GM12878 (cell line): ENCODE measurements around the gene IL17B. TPM values are rescaled to one million over a fixed set of nuclear protein-coding genes. Genes with fewer than 3 reads are reported as not detected.
A peak's percentile ranks its signal among the peaks of the same experiment; 100 is the strongest.

Experiments used
- ATF7 ChIP-seq: fragments of 450-650 bp; IDR thresholded peaks from 2 replicates; pipeline ENCODE4 v1.6.1; 2016; ENCODE audit warnings: low read depth, mild to moderate bottlenecking
- EP300 ChIP-seq, 2 experiments: fragments of 150-350 bp in 1 of 2; IDR thresholded peaks; 2 replicates each; pipeline ENCODE4 v1.6.1; 2011 to 2012; ENCODE audit warnings: low read depth in 2 of 2, low read length in 2 of 2, borderline replicate concordance in 1 of 2, improper control_type of control experiment in 1 of 2, inconsistent platforms in 1 of 2; ENCODE audit not compliant: control insufficient read depth in 1 of 2
- JUNB ChIP-seq: IDR thresholded peaks from 2 replicates; pipeline ENCODE4 v1.6.1; 2016; ENCODE audit warnings: antibody characterized with exemption, mild to moderate bottlenecking
- NFYA ChIP-seq: IDR thresholded peaks from 2 replicates; pipeline ENCODE4 v1.6.1; 2011; ENCODE audit warnings: low read depth, mild to moderate bottlenecking, low read length, improper control_type of control experiment, borderline replicate concordance
- NFYB ChIP-seq: IDR thresholded peaks from 2 replicates; pipeline ENCODE4 v1.6.1; 2011; ENCODE audit warnings: low read depth, mild to moderate bottlenecking, low read length, improper control_type of control experiment, moderate library complexity; ENCODE audit not compliant: insufficient read depth
- NR2F1 ChIP-seq: fragments of 450-650 bp; conservative IDR thresholded peaks from 2 replicates; pipeline ENCODE4 v1.6.1; 2017; ENCODE audit warnings: mild to moderate bottlenecking
- RCOR1 ChIP-seq: conservative IDR thresholded peaks from 2 replicates; pipeline ENCODE4 v1.6.1; 2012; ENCODE audit warnings: low read depth, low read length, improper control_type of control experiment
- SIN3A ChIP-seq: IDR thresholded peaks from 2 replicates; pipeline ENCODE4 v1.6.1; 2012; ENCODE audit warnings: low read depth, low read length, improper control_type of control experiment
- SMC3 ChIP-seq: IDR thresholded peaks from 2 replicates; pipeline ENCODE4 v1.6.1; 2011; ENCODE audit warnings: low read length, improper control_type of control experiment, borderline replicate concordance
- SP1 ChIP-seq: IDR thresholded peaks from one replicate; pipeline ENCODE4 v1.6.1; 2011; ENCODE audit warnings: low read depth, low read length
- ZBED1 ChIP-seq: IDR thresholded peaks from 2 replicates; pipeline ENCODE4 v1.6.1; 2016; ENCODE audit warnings: borderline replicate concordance
- polyA plus RNA-seq, 11 experiments: library from polyadenylated mRNA; depleted of rRNA in 4 of 11; unstranded in 6 of 11; stranded (reverse) in 5 of 11; fragments of >200 nt; fragmentation: Nextera tagmentation in 4 of 11; fragmentation: Illumina TruSeq in 1 of 11; extraction: Ambion mirVana in 4 of 11; extraction: Trizol in 1 of 11; gene quantifications; 1 replicate in 1 of 11; 2 replicates in 10 of 11; pipeline versions ENCODE4 v1.2.1 to v1.2.3, GENCODE V29; 2011 to 2016; ENCODE audit warnings: inconsistent platforms in 2 of 11, missing spikeins in 2 of 11, low read depth in 1 of 11
- total RNA-seq, 4 experiments: library from RNA; depleted of rRNA in 3 of 4; stranded (reverse); fragments of >200 nt in 3 of 4; fragmentation: Illumina TruSeq in 1 of 4; extraction: Trizol in 1 of 4; gene quantifications; 2 replicates each; pipeline versions ENCODE4 v1.2.1 to v1.2.3, GENCODE V29; 2013 to 2021
- TF ChIP-seq, protein P1 (sequence below): fragments of 450-650 bp; IDR thresholded peaks from 2 replicates; pipeline ENCODE4 v1.6.1; 2017; ENCODE audit warnings: mild to moderate bottlenecking
- TF ChIP-seq, protein P2 (sequence below): fragments of 450-650 bp; formaldehyde crosslinking; IDR thresholded peaks from 2 replicates; pipeline ENCODE4 v1.5.0; 2022; ENCODE audit warnings: mild to moderate bottlenecking, missing genetic modification characterization
- TF ChIP-seq, protein P3 (sequence below): fragments of 450-650 bp; formaldehyde crosslinking; IDR thresholded peaks from 2 replicates; pipeline ENCODE4 v1.4.0; 2020; ENCODE audit warnings: mild to moderate bottlenecking, moderate library complexity
- TF ChIP-seq, protein P4 (sequence below): fragments of 150-350 bp; IDR thresholded peaks from 2 replicates; pipeline ENCODE4 v1.6.1; 2016; ENCODE audit warnings: low read depth, low read length

IL17B gene
- total and polyA plus RNA-seq, 10 of the 15 experiments (the other 5 are each of a cell fraction or from before 2014, with no cell fraction given): not detected

DNA sequence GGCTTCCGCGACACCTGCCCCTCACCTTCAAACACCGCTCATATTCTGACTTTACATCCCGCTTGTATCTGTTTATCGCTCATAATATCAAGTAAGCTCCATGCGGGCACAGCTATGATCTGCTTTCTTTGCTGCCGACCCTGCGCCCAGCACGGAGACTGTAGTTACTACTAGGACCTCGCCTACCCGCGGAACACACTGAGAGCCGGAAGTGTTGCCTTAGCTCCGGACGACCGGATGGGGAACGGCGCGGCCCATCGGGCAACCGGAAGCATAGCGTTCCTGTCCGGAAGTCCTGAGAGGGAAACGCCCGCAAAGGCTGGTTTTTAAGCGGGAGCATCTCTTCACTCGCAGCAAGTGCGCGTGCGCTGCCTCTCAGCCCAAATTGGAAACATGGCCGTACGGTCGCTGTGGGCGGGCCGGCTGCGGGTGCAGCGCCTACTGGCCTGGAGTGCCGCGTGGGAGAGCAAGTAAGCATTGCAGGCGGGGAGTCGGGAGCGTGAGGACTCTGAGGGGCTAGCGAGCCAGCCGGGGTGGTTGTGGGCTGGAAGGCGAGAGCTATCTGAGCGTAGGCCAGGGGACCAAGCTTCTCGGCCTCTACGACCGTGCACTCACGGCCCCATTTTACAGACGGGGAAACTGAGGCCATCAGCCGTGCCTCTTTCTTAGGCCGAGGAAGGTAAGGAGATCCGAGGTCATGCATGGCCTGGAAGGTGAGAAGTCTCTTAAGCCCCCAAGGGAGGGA lies 33.8 kb downstream of the IL17B start, which contains the start of gene GRPEL2 (continued):
- TF ChIP-seq ATF7: no peak; the same call in 1 of the 2 replicates
- no peak for TF ChIP-seq NFYA
- TF ChIP-seq SIN3A: peak; percentile 74; the same call in 1 of the 2 replicates
- TF ChIP-seq JUNB: no peak
- TF ChIP-seq, protein P1, sequence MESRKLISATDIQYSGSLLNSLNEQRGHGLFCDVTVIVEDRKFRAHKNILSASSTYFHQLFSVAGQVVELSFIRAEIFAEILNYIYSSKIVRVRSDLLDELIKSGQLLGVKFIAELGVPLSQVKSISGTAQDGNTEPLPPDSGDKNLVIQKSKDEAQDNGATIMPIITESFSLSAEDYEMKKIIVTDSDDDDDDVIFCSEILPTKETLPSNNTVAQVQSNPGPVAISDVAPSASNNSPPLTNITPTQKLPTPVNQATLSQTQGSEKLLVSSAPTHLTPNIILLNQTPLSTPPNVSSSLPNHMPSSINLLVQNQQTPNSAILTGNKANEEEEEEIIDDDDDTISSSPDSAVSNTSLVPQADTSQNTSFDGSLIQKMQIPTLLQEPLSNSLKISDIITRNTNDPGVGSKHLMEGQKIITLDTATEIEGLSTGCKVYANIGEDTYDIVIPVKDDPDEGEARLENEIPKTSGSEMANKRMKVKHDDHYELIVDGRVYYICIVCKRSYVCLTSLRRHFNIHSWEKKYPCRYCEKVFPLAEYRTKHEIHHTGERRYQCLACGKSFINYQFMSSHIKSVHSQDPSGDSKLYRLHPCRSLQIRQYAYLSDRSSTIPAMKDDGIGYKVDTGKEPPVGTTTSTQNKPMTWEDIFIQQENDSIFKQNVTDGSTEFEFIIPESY: no peak
- peak; percentile 62; the same call in 1 of the 2 replicates for TF ChIP-seq ZBED1
- TF ChIP-seq, protein P2, sequence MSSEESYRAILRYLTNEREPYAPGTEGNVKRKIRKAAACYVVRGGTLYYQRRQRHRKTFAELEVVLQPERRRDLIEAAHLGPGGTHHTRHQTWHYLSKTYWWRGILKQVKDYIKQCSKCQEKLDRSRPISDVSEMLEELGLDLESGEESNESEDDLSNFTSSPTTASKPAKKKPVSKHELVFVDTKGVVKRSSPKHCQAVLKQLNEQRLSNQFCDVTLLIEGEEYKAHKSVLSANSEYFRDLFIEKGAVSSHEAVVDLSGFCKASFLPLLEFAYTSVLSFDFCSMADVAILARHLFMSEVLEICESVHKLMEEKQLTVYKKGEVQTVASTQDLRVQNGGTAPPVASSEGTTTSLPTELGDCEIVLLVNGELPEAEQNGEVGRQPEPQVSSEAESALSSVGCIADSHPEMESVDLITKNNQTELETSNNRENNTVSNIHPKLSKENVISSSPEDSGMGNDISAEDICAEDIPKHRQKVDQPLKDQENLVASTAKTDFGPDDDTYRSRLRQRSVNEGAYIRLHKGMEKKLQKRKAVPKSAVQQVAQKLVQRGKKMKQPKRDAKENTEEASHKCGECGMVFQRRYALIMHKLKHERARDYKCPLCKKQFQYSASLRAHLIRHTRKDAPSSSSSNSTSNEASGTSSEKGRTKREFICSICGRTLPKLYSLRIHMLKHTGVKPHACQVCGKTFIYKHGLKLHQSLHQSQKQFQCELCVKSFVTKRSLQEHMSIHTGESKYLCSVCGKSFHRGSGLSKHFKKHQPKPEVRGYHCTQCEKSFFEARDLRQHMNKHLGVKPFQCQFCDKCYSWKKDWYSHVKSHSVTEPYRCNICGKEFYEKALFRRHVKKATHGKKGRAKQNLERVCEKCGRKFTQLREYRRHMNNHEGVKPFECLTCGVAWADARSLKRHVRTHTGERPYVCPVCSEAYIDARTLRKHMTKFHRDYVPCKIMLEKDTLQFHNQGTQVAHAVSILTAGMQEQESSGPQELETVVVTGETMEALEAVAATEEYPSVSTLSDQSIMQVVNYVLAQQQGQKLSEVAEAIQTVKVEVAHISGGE (CRISPR knock-in tag): peak; percentile 85
- no peak for TF ChIP-seq NFYB
- TF ChIP-seq, protein P3, sequence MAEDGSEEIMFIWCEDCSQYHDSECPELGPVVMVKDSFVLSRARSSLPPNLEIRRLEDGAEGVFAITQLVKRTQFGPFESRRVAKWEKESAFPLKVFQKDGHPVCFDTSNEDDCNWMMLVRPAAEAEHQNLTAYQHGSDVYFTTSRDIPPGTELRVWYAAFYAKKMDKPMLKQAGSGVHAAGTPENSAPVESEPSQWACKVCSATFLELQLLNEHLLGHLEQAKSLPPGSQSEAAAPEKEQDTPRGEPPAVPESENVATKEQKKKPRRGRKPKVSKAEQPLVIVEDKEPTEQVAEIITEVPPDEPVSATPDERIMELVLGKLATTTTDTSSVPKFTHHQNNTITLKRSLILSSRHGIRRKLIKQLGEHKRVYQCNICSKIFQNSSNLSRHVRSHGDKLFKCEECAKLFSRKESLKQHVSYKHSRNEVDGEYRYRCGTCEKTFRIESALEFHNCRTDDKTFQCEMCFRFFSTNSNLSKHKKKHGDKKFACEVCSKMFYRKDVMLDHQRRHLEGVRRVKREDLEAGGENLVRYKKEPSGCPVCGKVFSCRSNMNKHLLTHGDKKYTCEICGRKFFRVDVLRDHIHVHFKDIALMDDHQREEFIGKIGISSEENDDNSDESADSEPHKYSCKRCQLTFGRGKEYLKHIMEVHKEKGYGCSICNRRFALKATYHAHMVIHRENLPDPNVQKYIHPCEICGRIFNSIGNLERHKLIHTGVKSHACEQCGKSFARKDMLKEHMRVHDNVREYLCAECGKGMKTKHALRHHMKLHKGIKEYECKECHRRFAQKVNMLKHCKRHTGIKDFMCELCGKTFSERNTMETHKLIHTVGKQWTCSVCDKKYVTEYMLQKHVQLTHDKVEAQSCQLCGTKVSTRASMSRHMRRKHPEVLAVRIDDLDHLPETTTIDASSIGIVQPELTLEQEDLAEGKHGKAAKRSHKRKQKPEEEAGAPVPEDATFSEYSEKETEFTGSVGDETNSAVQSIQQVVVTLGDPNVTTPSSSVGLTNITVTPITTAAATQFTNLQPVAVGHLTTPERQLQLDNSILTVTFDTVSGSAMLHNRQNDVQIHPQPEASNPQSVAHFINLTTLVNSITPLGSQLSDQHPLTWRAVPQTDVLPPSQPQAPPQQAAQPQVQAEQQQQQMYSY (CRISPR knock-in tag): no peak
- no peak; the same call in 1 of the 2 replicates for TF ChIP-seq RCOR1
- no peak for TF ChIP-seq SMC3
- TF ChIP-seq SP1: peak; percentile 51
- no peak for TF ChIP-seq EP300 (IDR thresholded peaks at IDR 0.05; ENCODE audit: borderline replicate concordance in 1 of 2, control insufficient read depth in 1 of 2, low read depth in 2 of 2, low read length in 2 of 2)
- peak; percentile 22; the same call in 1 of the 2 replicates for TF ChIP-seq NR2F1
- TF ChIP-seq, protein P4, sequence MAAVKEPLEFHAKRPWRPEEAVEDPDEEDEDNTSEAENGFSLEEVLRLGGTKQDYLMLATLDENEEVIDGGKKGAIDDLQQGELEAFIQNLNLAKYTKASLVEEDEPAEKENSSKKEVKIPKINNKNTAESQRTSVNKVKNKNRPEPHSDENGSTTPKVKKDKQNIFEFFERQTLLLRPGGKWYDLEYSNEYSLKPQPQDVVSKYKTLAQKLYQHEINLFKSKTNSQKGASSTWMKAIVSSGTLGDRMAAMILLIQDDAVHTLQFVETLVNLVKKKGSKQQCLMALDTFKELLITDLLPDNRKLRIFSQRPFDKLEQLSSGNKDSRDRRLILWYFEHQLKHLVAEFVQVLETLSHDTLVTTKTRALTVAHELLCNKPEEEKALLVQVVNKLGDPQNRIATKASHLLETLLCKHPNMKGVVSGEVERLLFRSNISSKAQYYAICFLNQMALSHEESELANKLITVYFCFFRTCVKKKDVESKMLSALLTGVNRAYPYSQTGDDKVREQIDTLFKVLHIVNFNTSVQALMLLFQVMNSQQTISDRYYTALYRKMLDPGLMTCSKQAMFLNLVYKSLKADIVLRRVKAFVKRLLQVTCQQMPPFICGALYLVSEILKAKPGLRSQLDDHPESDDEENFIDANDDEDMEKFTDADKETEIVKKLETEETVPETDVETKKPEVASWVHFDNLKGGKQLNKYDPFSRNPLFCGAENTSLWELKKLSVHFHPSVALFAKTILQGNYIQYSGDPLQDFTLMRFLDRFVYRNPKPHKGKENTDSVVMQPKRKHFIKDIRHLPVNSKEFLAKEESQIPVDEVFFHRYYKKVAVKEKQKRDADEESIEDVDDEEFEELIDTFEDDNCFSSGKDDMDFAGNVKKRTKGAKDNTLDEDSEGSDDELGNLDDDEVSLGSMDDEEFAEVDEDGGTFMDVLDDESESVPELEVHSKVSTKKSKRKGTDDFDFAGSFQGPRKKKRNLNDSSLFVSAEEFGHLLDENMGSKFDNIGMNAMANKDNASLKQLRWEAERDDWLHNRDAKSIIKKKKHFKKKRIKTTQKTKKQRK: no peak
